Tibial artery (tissue), 4 donors: ENCODE results near the gene BAAT.

ENCODE experiments used
- DNase-seq, 2 donors: peaks; one replicate each; pipeline ENCODE4 v3.0.0-alpha.2; 2019
- H3K27ac ChIP-seq, 2 donors: fragments of 200-600 bp; sonication (generic) in 1 of 2; 1 replicate in 1 of 2; 2 replicates in 1 of 2; pipeline ENCODE4 v1.5.1; 2018 to 2019; ENCODE audit warnings: mild to moderate bottlenecking in 1 of 2
- H3K27me3 ChIP-seq, 2 donors: fragments of 200-600 bp; sonication (generic) in 1 of 2; one replicate each; pipeline versions ENCODE4 v1.5.1 to v1.6.0; 2016 to 2019
- H3K36me3 ChIP-seq, 3 donors: fragments of 200-600 bp; sonication (generic) in 2 of 3; one replicate each; pipeline ENCODE4 v1.5.1; 2016 to 2019; ENCODE audit warnings: mild to moderate bottlenecking in 2 of 3
- H3K4me1 ChIP-seq, 4 donors: fragments of 200-600 bp; sonication (generic) in 2 of 4; 1 replicate in 3 of 4; 2 replicates in 1 of 4; pipeline ENCODE4 v1.5.1; 2016 to 2019
- H3K4me3 ChIP-seq, 2 donors: fragments of 200-600 bp; sonication (generic) in 1 of 2; 1 replicate in 1 of 2; 2 replicates in 1 of 2; pipeline ENCODE4 v1.5.1; 2018 to 2019; ENCODE audit warnings: mild to moderate bottlenecking in 2 of 2
- H3K9me3 ChIP-seq, 3 donors: fragments of 200-600 bp; sonication (generic) in 1 of 3; one replicate each; pipeline ENCODE4 v1.5.1; 2016 to 2019
- intact Hi-C: fragments of 100-400 bp; cut with DNase I; formaldehyde crosslinking; loops from one replicate; pipeline ENCODE4 v1.15.0; 2023; ENCODE audit warnings: low total_unique reads
- TF ChIP-seq, protein P1 (sequence below), 2 experiments: fragments of 200-600 bp in 1 of 2; fragments of 450-650 bp in 1 of 2; IDR thresholded peaks; one replicate each; pipeline ENCODE4 v1.5.1; 2017 to 2019; ENCODE audit warnings: antibody characterized with exemption in 2 of 2, mild to moderate bottlenecking in 1 of 2, moderate library complexity in 1 of 2

Gene BAAT

DNA sequence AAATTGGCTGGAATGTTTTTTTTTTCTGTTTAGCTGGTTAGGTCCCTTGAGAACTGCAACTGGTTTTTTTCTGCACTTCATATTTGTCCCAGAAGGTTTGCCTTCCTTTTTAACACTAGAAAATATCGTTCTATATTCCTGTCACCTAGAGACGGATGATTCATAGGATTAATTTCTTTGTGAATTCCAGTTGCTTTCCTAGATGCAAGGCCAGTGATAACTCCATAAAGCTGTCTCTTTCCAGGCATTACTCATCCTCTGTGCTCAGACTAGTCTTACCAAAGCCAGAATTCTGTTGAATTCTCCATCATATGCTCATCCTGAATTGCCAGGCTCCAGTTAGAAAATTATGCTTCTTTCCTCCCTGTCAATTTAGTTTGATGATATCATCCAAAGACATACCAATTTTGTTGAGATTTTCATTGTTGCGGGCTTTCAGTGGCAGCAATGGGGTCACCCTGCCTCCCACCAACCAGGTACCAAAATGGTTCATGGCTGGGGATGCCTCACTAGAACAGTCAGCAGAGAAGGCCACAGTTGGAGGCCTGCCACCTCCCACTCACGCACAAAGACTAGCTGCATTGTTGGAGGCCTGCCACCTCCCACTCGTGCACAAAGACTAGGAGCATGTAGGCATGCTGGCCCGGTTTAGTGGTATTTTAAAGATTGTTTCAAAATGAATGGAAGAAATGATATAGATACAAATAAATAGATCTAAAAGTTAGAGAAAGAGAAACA, 8.5 kb downstream of the BAAT start:
- no peaks in the 10 kb centered on the region for H3K9me3 ChIP-seq
- intact Hi-C loops: no loop called here
- TF ChIP-seq, protein P1, sequence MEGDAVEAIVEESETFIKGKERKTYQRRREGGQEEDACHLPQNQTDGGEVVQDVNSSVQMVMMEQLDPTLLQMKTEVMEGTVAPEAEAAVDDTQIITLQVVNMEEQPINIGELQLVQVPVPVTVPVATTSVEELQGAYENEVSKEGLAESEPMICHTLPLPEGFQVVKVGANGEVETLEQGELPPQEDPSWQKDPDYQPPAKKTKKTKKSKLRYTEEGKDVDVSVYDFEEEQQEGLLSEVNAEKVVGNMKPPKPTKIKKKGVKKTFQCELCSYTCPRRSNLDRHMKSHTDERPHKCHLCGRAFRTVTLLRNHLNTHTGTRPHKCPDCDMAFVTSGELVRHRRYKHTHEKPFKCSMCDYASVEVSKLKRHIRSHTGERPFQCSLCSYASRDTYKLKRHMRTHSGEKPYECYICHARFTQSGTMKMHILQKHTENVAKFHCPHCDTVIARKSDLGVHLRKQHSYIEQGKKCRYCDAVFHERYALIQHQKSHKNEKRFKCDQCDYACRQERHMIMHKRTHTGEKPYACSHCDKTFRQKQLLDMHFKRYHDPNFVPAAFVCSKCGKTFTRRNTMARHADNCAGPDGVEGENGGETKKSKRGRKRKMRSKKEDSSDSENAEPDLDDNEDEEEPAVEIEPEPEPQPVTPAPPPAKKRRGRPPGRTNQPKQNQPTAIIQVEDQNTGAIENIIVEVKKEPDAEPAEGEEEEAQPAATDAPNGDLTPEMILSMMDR (IDR thresholded peaks at IDR 0.05): no peak
- H3K4me3 ChIP-seq: peak overlapping the region; percentile 25 to 43
- no peaks in the 10 kb centered on the region for H3K27me3 ChIP-seq
- H3K4me1 ChIP-seq: no peaks in the 10 kb centered on the region
- DNase-seq: no peak
- H3K27ac ChIP-seq: peak overlapping the region; percentile 28 to 41
- H3K36me3 ChIP-seq: no peaks in the 10 kb centered on the region

DNA sequence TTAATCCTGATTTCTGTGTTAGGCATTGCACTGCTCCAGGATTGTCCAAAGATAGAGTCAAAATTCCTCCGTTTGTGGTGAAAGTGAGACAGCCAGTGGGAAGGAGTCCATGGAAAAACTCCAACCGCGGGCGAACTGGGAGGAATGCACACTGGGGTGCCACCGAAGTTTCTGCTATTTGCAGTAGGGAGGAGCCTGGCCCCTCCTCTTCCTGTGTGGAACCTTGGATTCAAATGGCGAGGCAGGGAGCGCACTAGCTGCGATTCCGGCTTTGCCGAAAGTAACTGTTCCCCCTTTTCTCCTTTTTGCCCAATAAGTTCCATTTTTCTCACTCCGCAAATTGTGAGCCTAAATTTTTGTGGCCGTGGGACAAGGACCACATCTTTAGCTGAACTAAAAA, 9.3 kb downstream of the BAAT start:
- H3K27ac ChIP-seq: peak overlapping the region; percentile 28 to 41
- TF ChIP-seq, protein P1 (IDR thresholded peaks at IDR 0.05): no peak
- H3K36me3 ChIP-seq: no peaks in the 10 kb centered on the region
- no peaks in the 10 kb centered on the region for H3K9me3 ChIP-seq
- intact Hi-C loops: no loop called here
- no peaks in the 10 kb centered on the region for H3K4me1 ChIP-seq
- no peaks in the 10 kb centered on the region for H3K27me3 ChIP-seq
- peak overlapping the region; percentile 25 to 43 for H3K4me3 ChIP-seq
- no peak for DNase-seq

DNA sequence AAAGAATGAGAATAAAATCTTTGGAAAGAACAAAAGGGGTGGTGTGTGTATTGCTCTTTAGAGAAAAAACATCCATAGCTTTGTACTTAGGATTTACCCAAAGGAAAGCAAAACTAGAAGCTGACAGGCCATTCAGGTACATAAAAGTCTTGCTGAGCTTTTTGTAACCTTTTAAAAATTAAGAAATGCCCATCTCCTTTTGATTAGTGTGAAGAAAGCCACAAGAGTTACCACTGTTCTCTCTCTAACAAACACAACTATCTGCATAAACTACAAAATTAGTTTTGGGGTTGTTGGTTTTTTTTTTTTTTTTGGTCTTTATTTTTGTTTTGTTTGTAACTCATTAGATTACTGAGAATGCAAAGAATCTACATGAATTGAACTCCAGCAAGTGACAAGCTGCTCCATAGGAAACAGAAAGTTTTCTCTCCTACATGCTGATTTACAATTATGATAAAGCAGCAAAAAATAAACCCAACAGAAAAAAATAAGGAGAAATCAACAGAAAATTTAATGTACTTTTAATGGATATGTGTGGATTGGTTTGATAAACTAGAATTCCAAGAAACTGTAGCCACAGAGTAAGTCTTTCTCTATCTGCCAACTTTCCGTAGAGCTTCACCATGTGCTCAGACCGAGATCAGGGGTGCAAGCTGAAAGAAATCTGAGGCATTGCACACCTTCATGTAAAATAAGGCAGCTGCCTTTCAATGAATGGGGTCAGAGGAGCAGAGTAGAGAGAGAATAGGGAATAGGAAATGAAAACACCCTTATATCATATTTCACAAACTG, 12.3 kb downstream of the BAAT start:
- H3K4me3 ChIP-seq: no peak overlapping the region
- no peak overlapping the region for H3K27ac ChIP-seq
- TF ChIP-seq, protein P1 (IDR thresholded peaks at IDR 0.05): no peak
- no peaks in the 10 kb centered on the region for H3K9me3 ChIP-seq
- H3K27me3 ChIP-seq: no peaks in the 10 kb centered on the region
- no peaks in the 10 kb centered on the region for H3K4me1 ChIP-seq
- H3K36me3 ChIP-seq: no peaks in the 10 kb centered on the region
- intact Hi-C loops: no loop called here
- no peak for DNase-seq

DNA sequence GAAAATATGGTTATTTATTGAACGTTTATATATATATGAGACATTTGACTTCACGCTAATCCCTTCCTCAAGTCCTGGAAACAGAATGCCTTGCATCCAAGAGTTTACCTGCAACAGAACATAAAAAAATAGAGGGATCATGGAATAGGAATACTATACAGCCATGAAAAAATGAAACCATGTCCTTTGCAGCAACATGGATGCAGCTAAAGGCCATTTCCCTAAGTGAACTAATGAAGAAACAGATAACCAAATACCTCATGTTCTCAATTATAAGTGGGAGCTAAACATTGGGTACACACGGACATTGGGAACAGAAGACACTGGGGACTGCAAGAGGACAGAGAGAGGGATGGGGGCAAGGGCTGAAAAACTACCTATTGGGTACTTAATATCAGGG, 13.0 kb downstream of the BAAT start:
- no peaks in the 10 kb centered on the region for H3K27me3 ChIP-seq
- H3K4me1 ChIP-seq: no peaks in the 10 kb centered on the region
- no peaks in the 10 kb centered on the region for H3K9me3 ChIP-seq
- no peak for DNase-seq
- no peaks in the 10 kb centered on the region for H3K36me3 ChIP-seq
- no peak overlapping the region for H3K27ac ChIP-seq
- no peak overlapping the region for H3K4me3 ChIP-seq
- TF ChIP-seq, protein P1 (IDR thresholded peaks at IDR 0.05): no peak
- intact Hi-C loops: no loop called here

DNA sequence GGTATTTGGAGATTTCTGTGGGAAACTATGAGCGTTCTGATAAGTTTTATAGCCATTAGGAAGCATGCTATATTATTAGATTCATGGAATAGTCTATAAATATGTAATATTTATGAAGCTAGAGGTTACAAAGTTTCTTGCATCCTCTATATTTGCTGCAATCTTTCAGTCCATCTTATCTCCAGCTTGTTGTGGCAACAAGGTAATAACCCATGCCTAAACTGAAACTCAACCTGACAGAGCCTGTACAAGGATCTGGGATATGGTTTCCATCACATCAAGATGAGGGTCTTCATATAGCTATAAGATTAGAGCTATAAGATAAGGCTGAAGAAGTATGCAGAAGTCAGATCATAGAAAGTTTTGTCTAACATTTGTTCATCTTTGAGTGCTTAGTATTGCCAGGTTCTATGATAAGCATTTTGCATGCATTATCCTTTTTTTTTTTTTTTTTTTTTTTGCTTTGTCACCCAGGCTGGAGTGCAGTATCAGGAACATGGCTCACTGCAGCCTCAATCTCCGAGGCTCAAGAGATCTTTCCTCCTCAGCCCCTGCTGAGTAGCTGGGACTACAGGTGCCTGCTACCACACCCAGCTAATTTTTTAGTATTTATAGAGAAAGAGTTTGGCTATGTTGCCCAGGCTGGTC, 14.8 kb downstream of the BAAT start:
- intact Hi-C loops: no loop called here
- TF ChIP-seq, protein P1 (IDR thresholded peaks at IDR 0.05): no peak

More for the DNA sequence above, 14.8 kb downstream of the BAAT start:
- Histone ChIP-seq H3K27ac (no peak overlapping the region), H3K4me3 (no peak overlapping the region), H3K9me3 (no peaks in the 10 kb centered on the region), H3K36me3 (no peaks in the 10 kb centered on the region), H3K27me3 (no peaks in the 10 kb centered on the region), H3K4me1 (no peaks in the 10 kb centered on the region)
- DNase-seq: no peak
